SH-SY5Y (cell line): ENCODE results near the gene PLCL1.

ENCODE experiments used
- GATA2 ChIP-seq: IDR thresholded peaks from 2 replicates; pipeline ENCODE4 v1.6.1; 2011; ENCODE audit warnings: mild to moderate bottlenecking, low read depth, low read length
- GATA3 ChIP-seq: IDR thresholded peaks from 2 replicates; pipeline ENCODE4 v1.6.1; 2011; ENCODE audit warnings: low read depth, mild to moderate bottlenecking, low read length, moderate library complexity

- TF ChIP-seq GATA2 (no peak), GATA3 (no peak)
Measured at GRCh38 chr2:197944416-197945096, 140.2 kb downstream of the PLCL1 start.
